ENCODE measurements around the gene OR12D2.

OR12D2 gene

DNA sequence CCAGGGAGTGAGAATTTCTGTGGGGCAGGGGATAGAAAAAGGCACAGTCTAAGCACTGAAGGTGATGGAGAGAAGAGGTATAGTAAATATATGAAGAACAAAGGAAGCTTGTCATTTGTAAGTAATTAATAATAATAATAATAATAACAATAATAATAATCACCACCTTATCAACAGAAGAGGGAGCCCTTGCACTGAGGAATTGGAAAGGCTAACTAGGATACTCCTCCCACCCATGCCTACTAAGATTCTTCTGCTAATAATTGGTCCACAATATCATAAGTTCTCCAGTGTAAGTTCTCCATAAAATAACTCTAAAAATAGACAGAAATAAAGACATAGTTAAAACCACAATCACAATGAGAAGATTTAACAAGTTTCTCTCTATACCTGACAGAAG lies 19.4 kb upstream of the OR12D2 start:
- Histone ChIP-seq H3K27ac (no peak overlapping the region), H3K36me3 (no peaks in the 10 kb centered on the region), H3K27me3 (no peaks in the 10 kb centered on the region), H3K4me3 (no peak overlapping the region), H3K9me3 (no peaks in the 10 kb centered on the region), H3K4me1 (no peaks in the 10 kb centered on the region)
- TF ChIP-seq CTCF (IDR thresholded peaks at IDR 0.05), result no peak
- no peak for DNase-seq
- intact Hi-C loops (cut with DNase I; ENCODE audit: low total_unique reads), result no loop called here

- intact Hi-C loops (cut with DNase I; ENCODE audit: low total_unique reads), result no loop called here
- DNase-seq, result no peak
- no peak overlapping the region for H3K4me3 ChIP-seq
- H3K4me1 ChIP-seq, result no peaks in the 10 kb centered on the region
- H3K36me3 ChIP-seq, result no peaks in the 10 kb centered on the region
- no peak overlapping the region for H3K27ac ChIP-seq
- no peak for TF ChIP-seq CTCF (IDR thresholded peaks at IDR 0.05)
- H3K9me3 ChIP-seq, result no peaks in the 10 kb centered on the region
- no peaks in the 10 kb centered on the region for H3K27me3 ChIP-seq
Observed at GRCh38 chr6:29388533-29388932, 6.9 kb upstream of the OR12D2 start.

DNA sequence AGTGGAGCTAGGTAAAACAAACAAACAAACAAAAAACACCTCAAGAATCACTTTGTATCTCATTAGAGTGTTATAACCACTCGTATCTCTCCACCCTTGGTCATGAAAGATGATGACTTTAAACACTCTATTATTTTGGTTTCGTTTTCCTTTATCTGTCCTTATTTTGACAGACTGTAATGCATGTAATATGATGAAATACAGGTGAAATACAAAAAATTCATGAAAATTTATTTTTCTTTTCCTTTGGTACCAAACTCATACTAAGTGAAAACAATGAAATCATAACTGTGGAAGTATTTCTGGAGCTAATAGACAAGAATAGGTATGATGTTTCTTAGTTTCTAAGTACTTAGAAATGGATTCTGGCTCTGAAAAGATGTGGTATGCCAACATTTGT lies 4.1 kb downstream of the OR12D2 start:
- no peak overlapping the region for H3K27ac ChIP-seq
- no peaks in the 10 kb centered on the region for H3K36me3 ChIP-seq
- no peaks in the 10 kb centered on the region for H3K9me3 ChIP-seq
- H3K27me3 ChIP-seq, result no peaks in the 10 kb centered on the region
- intact Hi-C loops (cut with DNase I; ENCODE audit: low total_unique reads), result no loop called here
- no peak for DNase-seq
- TF ChIP-seq CTCF (IDR thresholded peaks at IDR 0.05), result no peak
- H3K4me3 ChIP-seq, result no peak overlapping the region
- no peaks in the 10 kb centered on the region for H3K4me1 ChIP-seq

DNA sequence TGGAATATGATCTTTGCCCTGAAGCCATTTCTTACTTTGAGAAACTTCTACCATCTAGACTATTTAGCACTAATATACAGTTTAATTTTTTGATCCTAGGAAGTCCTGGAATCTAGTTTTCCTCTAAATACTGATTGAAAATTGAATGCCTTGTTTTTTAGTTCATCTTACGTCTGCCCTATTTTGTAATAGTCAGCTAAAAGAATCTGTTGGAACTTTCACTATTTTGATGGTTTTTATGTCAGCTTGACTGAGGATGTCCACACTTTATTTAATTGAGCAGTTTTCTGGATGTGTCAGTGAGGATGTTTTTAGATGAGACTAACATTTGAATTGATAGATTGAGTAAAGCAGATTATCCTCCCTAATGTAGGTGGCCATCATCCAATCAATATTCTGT lies 8.4 kb downstream of the OR12D2 start:
- Histone ChIP-seq H3K27ac (no peak overlapping the region), H3K9me3 (no peaks in the 10 kb centered on the region), H3K4me1 (no peaks in the 10 kb centered on the region), H3K36me3 (no peaks in the 10 kb centered on the region), H3K4me3 (no peak overlapping the region), H3K27me3 (no peaks in the 10 kb centered on the region)
- intact Hi-C loops (cut with DNase I; ENCODE audit: low total_unique reads), result no loop called here
- TF ChIP-seq CTCF (IDR thresholded peaks at IDR 0.05), result no peak
- no peak for DNase-seq

DNA sequence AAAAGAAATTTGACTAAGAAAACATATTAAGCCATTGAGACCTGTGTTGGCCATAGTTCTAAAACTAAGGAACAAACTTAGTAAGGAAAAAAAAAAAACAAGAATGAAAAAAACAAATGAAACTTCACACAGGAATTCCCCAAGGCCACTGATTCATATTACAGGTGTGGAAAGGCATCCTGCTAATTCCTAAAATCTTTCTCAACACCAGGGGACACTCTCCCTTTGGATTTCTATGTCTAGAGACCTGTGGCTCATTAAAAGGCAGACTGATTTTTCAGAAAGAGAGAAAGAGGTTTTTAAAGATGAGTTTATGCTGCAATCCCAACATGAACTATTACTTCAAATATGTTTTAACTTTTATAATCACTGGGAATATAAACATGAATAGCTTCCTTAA lies 19.2 kb downstream of the OR12D2 start, which contains the start of gene OR12D1:
Gene OR12D1, plus strand, starts transcription at position 341 of the 400 bp plus-strand sequence.
- intact Hi-C loops (cut with DNase I; ENCODE audit: low total_unique reads), result no loop called here

More for the DNA sequence above, 19.2 kb downstream of the OR12D2 start, which contains the start of gene OR12D1:
- H3K9me3 ChIP-seq, result peaks cover 0 to 7% (median 0%) of the 10 kb centered on the region in 3 donors
- no peaks in the 10 kb centered on the region for H3K4me1 ChIP-seq
- no peak within 1 kb of the TSS for H3K4me3 ChIP-seq
- no peaks in the 10 kb centered on the region for H3K36me3 ChIP-seq
- no peak within 1 kb of the TSS for H3K27ac ChIP-seq
- TF ChIP-seq CTCF (IDR thresholded peaks at IDR 0.05), result no peak
- no peak for DNase-seq
- no peaks in the 10 kb centered on the region for H3K27me3 ChIP-seq
